HEK293 (cell line): ENCODE measurements around the gene RNU6-7.
A peak's percentile ranks its signal among the peaks of the same experiment; 100 is the strongest.

ENCODE experiments used
- GLI2 ChIP-seq: fragments of 450-650 bp; formaldehyde crosslinking; IDR thresholded peaks from 2 replicates; pipeline ENCODE4; 2017; ENCODE audit warnings: missing biosample characterization, missing genetic modification characterization, low read depth, borderline replicate concordance
- INSM2 ChIP-seq: fragments of 450-650 bp; formaldehyde crosslinking; IDR thresholded peaks from 2 replicates; pipeline ENCODE4 v1.5.1; 2016; ENCODE audit warnings: missing biosample characterization, missing genetic modification characterization
- KLF16 ChIP-seq: fragments of 450-650 bp; formaldehyde crosslinking; IDR thresholded peaks from 2 replicates; pipeline ENCODE4 v1.5.1; 2017; ENCODE audit warnings: missing biosample characterization, missing genetic modification characterization
- KLF8 ChIP-seq: fragments of 450-650 bp; formaldehyde crosslinking; IDR thresholded peaks from 2 replicates; pipeline ENCODE4 v1.5.1; 2016; ENCODE audit warnings: missing biosample characterization, missing genetic modification characterization
- MEIS1 ChIP-seq: sonication (generic); formaldehyde crosslinking; IDR thresholded peaks from 2 replicates; pipeline ENCODE4 v1.8.1; 2022; ENCODE audit warnings: missing genetic modification reagents, mild to moderate bottlenecking, borderline replicate concordance
- ZBTB6 ChIP-seq: fragments of 450-650 bp; formaldehyde crosslinking; IDR thresholded peaks from 2 replicates; pipeline ENCODE4 v1.5.1; 2017; ENCODE audit warnings: missing biosample characterization, missing genetic modification characterization
- ZFP41 ChIP-seq: fragments of 450-650 bp; formaldehyde crosslinking; IDR thresholded peaks from 2 replicates; pipeline ENCODE4 v1.5.1; 2016; ENCODE audit warnings: missing biosample characterization, missing genetic modification characterization, borderline replicate concordance
- ZNF146 ChIP-seq: fragments of 450-650 bp; formaldehyde crosslinking; IDR thresholded peaks from 2 replicates; pipeline ENCODE4 v1.5.1; 2016; ENCODE audit warnings: missing biosample characterization, missing genetic modification characterization
- ZNF16 ChIP-seq: fragments of 450-650 bp; formaldehyde crosslinking; IDR thresholded peaks from 2 replicates; pipeline ENCODE4 v1.5.1; 2016; ENCODE audit warnings: low read depth, missing biosample characterization, missing genetic modification characterization
- ZNF202 ChIP-seq: fragments of 450-650 bp; formaldehyde crosslinking; IDR thresholded peaks from 2 replicates; pipeline ENCODE4 v1.5.1; 2016; ENCODE audit warnings: missing biosample characterization, missing genetic modification characterization, borderline replicate concordance
- ZNF24 ChIP-seq: fragments of 450-650 bp; formaldehyde crosslinking; IDR thresholded peaks from 2 replicates; pipeline ENCODE4 v1.5.1; 2016; ENCODE audit warnings: missing biosample characterization, missing genetic modification characterization
- ZNF266 ChIP-seq: fragments of 450-650 bp; formaldehyde crosslinking; IDR thresholded peaks from 2 replicates; pipeline ENCODE4 v1.5.1; 2016; ENCODE audit warnings: missing biosample characterization, missing genetic modification characterization, low read depth
- ZNF311 ChIP-seq: fragments of 450-650 bp; formaldehyde crosslinking; IDR thresholded peaks from 2 replicates; pipeline ENCODE4 v1.5.1; 2017; ENCODE audit warnings: missing biosample characterization, missing genetic modification characterization, borderline replicate concordance
- ZNF350 ChIP-seq: fragments of 450-650 bp; formaldehyde crosslinking; IDR thresholded peaks from 2 replicates; pipeline ENCODE4 v1.5.0; 2017; ENCODE audit warnings: missing biosample characterization, mild to moderate bottlenecking, missing genetic modification characterization
- ZNF394 ChIP-seq: fragments of 450-650 bp; formaldehyde crosslinking; IDR thresholded peaks from 2 replicates; pipeline ENCODE4 v1.5.1; 2016; ENCODE audit warnings: missing biosample characterization, missing genetic modification characterization, mild to moderate bottlenecking, moderate library complexity, borderline replicate concordance
- ZNF404 ChIP-seq: fragments of 450-650 bp; formaldehyde crosslinking; IDR thresholded peaks from 2 replicates; pipeline ENCODE4 v1.5.1; 2017; ENCODE audit warnings: missing biosample characterization, missing genetic modification characterization
- ZNF549 ChIP-seq: fragments of 450-650 bp; IDR thresholded peaks from 2 replicates; pipeline ENCODE4 v1.5.1; 2018; ENCODE audit warnings: missing biosample characterization, missing genetic modification characterization, mild to moderate bottlenecking, inconsistent platforms, moderate library complexity
- ZNF558 ChIP-seq: fragments of 450-650 bp; formaldehyde crosslinking; IDR thresholded peaks from 2 replicates; pipeline ENCODE4 v1.5.1; 2016; ENCODE audit warnings: missing biosample characterization, missing genetic modification characterization
- ZNF704 ChIP-seq: fragments of 450-650 bp; formaldehyde crosslinking; IDR thresholded peaks from 2 replicates; pipeline ENCODE4 v1.5.1; 2016; ENCODE audit warnings: missing biosample characterization, missing genetic modification characterization
- ZNF776 ChIP-seq: fragments of 450-650 bp; formaldehyde crosslinking; IDR thresholded peaks from 2 replicates; pipeline ENCODE4 v1.5.0; 2017; ENCODE audit warnings: missing biosample characterization, missing genetic modification characterization, borderline replicate concordance
- ZNF837 ChIP-seq: fragments of 450-650 bp; formaldehyde crosslinking; IDR thresholded peaks from 2 replicates; pipeline ENCODE4 v1.5.1; 2016; ENCODE audit warnings: missing biosample characterization, missing genetic modification characterization
- ZSCAN4 ChIP-seq: fragments of 450-650 bp; formaldehyde crosslinking; IDR thresholded peaks from 2 replicates; pipeline ENCODE4 v1.5.1; 2017; ENCODE audit warnings: missing biosample characterization, missing genetic modification characterization
- TF ChIP-seq, protein P1 (sequence below): fragments of 450-650 bp; formaldehyde crosslinking; IDR thresholded peaks from 2 replicates; pipeline ENCODE4 v1.5.1; 2016; ENCODE audit warnings: missing biosample characterization, missing genetic modification characterization
- TF ChIP-seq, protein P2 (sequence below): fragments of 450-650 bp; formaldehyde crosslinking; IDR thresholded peaks from 2 replicates; pipeline ENCODE4 v1.5.1; 2016; ENCODE audit warnings: missing biosample characterization, missing genetic modification characterization
- TF ChIP-seq, protein P3 (sequence below): fragments of 450-650 bp; formaldehyde crosslinking; IDR thresholded peaks from 2 replicates; pipeline ENCODE4 v1.5.1; 2016; ENCODE audit warnings: missing biosample characterization, missing genetic modification characterization, low read depth

Gene RNU6-7

DNA sequence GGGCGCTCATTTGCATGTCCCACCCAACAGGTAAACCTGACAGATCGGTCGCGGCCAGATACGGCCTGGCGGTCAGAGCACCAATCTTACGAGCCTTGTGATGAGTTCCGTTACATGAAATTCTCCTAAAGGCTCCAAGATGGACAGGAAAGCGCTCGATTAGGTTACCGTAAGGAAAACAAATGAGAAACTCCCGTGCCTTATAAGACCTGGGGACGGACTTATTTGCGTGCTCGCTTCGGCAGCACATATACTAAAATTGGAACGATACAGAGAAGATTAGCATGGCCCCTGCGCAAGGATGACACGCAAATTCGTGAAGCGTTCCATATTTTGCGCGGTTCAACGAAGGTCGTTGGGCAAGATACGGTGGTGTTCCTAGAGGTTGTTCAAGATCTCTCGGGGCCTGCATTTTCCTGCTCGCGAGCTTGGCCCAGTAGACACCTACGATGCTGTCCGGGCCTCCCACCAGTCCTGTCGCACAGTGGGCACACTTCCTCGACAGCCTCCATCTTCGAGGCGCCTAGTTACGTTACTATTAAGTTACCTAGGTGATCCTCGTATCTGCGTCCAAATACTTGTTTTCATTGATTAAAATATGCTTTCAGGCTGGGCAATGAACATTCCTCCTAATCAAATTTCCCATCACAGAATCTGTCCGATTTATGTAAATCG is at the start of gene RNU6-7 (continued):
- TF ChIP-seq GLI2 (no peak), ZFP41 (tag by site-specific recombination) (no peak), ZNF24 (tag by site-specific recombination) (no peak), ZBTB6 (tag by site-specific recombination) (no peak), INSM2 (tag by site-specific recombination) (peak; percentile 45; the same call in 1 of the 2 replicates), ZNF704 (tag by site-specific recombination) (no peak), ZNF202 (tag by site-specific recombination) (no peak), ZSCAN4 (peak; percentile 36; the same call in 1 of the 2 replicates), KLF8 (tag by site-specific recombination) (no peak), ZNF394 (0 out of 2 replicates have a peak, but pooled peaks have one; percentile 18), KLF16 (no peak), ZNF16 (tag by site-specific recombination) (no peak), ZNF146 (tag by site-specific recombination) (0 out of 2 replicates have a peak, but pooled peaks have one; percentile 2), ZNF549 (no peak), MEIS1 (no peak), ZNF776 (tag by site-specific recombination) (no peak), ZNF837 (tag by site-specific recombination) (peak; percentile 61; the same call in 1 of the 2 replicates), ZNF404 (tag by site-specific recombination) (no peak), ZNF558 (peak; percentile 95), ZNF266 (tag by site-specific recombination) (no peak), ZNF350 (tag by site-specific recombination) (no peak), ZNF311 (tag by site-specific recombination) (no peak)
- TF ChIP-seq, protein P1, sequence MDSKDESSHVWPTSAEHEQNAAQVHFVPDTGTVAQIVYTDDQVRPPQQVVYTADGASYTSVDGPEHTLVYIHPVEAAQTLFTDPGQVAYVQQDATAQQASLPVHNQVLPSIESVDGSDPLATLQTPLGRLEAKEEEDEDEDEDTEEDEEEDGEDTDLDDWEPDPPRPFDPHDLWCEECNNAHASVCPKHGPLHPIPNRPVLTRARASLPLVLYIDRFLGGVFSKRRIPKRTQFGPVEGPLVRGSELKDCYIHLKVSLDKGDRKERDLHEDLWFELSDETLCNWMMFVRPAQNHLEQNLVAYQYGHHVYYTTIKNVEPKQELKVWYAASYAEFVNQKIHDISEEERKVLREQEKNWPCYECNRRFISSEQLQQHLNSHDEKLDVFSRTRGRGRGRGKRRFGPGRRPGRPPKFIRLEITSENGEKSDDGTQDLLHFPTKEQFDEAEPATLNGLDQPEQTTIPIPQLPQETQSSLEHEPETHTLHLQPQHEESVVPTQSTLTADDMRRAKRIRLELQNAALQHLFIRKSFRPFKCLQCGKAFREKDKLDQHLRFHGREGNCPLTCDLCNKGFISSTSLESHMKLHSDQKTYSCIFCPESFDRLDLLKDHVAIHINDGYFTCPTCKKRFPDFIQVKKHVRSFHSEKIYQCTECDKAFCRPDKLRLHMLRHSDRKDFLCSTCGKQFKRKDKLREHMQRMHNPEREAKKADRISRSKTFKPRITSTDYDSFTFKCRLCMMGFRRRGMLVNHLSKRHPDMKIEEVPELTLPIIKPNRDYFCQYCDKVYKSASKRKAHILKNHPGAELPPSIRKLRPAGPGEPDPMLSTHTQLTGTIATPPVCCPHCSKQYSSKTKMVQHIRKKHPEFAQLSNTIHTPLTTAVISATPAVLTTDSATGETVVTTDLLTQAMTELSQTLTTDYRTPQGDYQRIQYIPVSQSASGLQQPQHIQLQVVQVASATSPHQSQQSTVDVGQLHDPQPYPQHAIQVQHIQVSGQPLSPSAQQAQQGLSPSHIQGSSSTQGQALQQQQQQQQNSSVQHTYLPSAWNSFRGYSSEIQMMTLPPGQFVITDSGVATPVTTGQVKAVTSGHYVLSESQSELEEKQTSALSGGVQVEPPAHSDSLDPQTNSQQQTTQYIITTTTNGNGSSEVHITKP: no peak
- TF ChIP-seq, protein P2, sequence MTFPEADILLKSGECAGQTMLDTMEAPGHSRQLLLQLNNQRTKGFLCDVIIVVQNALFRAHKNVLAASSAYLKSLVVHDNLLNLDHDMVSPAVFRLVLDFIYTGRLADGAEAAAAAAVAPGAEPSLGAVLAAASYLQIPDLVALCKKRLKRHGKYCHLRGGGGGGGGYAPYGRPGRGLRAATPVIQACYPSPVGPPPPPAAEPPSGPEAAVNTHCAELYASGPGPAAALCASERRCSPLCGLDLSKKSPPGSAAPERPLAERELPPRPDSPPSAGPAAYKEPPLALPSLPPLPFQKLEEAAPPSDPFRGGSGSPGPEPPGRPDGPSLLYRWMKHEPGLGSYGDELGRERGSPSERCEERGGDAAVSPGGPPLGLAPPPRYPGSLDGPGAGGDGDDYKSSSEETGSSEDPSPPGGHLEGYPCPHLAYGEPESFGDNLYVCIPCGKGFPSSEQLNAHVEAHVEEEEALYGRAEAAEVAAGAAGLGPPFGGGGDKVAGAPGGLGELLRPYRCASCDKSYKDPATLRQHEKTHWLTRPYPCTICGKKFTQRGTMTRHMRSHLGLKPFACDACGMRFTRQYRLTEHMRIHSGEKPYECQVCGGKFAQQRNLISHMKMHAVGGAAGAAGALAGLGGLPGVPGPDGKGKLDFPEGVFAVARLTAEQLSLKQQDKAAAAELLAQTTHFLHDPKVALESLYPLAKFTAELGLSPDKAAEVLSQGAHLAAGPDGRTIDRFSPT (tag by site-specific recombination): no peak
- TF ChIP-seq, protein P3, sequence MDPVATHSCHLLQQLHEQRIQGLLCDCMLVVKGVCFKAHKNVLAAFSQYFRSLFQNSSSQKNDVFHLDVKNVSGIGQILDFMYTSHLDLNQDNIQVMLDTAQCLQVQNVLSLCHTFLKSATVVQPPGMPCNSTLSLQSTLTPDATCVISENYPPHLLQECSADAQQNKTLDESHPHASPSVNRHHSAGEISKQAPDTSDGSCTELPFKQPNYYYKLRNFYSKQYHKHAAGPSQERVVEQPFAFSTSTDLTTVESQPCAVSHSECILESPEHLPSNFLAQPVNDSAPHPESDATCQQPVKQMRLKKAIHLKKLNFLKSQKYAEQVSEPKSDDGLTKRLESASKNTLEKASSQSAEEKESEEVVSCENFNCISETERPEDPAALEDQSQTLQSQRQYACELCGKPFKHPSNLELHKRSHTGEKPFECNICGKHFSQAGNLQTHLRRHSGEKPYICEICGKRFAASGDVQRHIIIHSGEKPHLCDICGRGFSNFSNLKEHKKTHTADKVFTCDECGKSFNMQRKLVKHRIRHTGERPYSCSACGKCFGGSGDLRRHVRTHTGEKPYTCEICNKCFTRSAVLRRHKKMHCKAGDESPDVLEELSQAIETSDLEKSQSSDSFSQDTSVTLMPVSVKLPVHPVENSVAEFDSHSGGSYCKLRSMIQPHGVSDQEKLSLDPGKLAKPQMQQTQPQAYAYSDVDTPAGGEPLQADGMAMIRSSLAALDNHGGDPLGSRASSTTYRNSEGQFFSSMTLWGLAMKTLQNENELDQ (tag by site-specific recombination): no peak
